PC-3 (cell line): ENCODE measurements around the gene GGA1. TPM values are rescaled to one million over a fixed set of nuclear protein-coding genes. Genes with fewer than 3 reads are reported as not detected.

Experiments used
- ATAC-seq: fragments of 200-7000 bp; cut with Tn5 transposase; 2 replicates; pipeline ENCODE4 v1.9.1; 2020; ENCODE audit warnings: mild to moderate bottlenecking, moderate library complexity
- BruUV-seq: library from RNA; stranded (reverse); fragments of 400-500 nt; replicated peaks from 2 replicates; lab custom pipeline; 2021; lab: Mats Ljungman, UMichigan
- CTCF ChIA-PET: fragments of 300-600 bp; sonication (Branson Sonifier 250); formaldehyde crosslinking; loops from one replicate; lab custom pipeline; 2022; ENCODE audit warnings: antibody characterized with exemption; lab: Charles Lee
- POLR2A ChIA-PET: fragments of 300-600 bp; sonication (Branson Sonifier 250); formaldehyde crosslinking; loops from one replicate; lab custom pipeline; 2022; ENCODE audit warnings: antibody characterized with exemption; ENCODE audit not compliant: unreplicated experiment; lab: Charles Lee
- DNase-seq: peaks from one replicate; pipeline ENCODE4 v3.0.0-alpha.2; 2015
- H2AFZ ChIP-seq: fragments of 300-600 bp; sonication (generic); 2 replicates; pipeline ENCODE4 v1.6.0; 2016; ENCODE audit warnings: antibody characterized with exemption, low read length
- H3F3A ChIP-seq: fragments of 300-600 bp; sonication (generic); one replicate; pipeline ENCODE4 v1.6.0; 2017; ENCODE audit warnings: antibody characterized with exemption, low read length, control low read depth, mild to moderate bottlenecking; ENCODE audit not compliant: unreplicated experiment
- H3K27ac ChIP-seq: fragments of 300-600 bp; sonication (generic); 2 replicates; pipeline ENCODE4 v1.5.1; 2016; ENCODE audit warnings: mild to moderate bottlenecking, low read length
- H3K27me3 ChIP-seq: fragments of 300-600 bp; sonication (generic); 2 replicates; pipeline ENCODE4 v1.6.1; 2016; ENCODE audit warnings: low read length, mixed read lengths
- H3K36me3 ChIP-seq: fragments of 300-600 bp; sonication (generic); 2 replicates; pipeline ENCODE4 v1.6.1; 2016; ENCODE audit warnings: low read depth, mixed run types, low read length, mixed read lengths
- H3K4me1 ChIP-seq: fragments of 300-600 bp; sonication (generic); 2 replicates; pipeline ENCODE4 v1.5.1; 2016; ENCODE audit warnings: low read length; ENCODE audit not compliant: insufficient read depth
- H3K4me2 ChIP-seq: fragments of 300-600 bp; sonication (generic); 2 replicates; pipeline ENCODE4 v1.6.0; 2016; ENCODE audit warnings: low read length
- H3K4me3 ChIP-seq: fragments of 300-600 bp; sonication (generic); 2 replicates; pipeline ENCODE4 v1.5.1; 2016; ENCODE audit warnings: mild to moderate bottlenecking, low read length, mixed read lengths
- H3K79me2 ChIP-seq: fragments of 300-600 bp; sonication (generic); 2 replicates; pipeline ENCODE4 v1.6.1; 2017; ENCODE audit warnings: low read length, mixed read lengths
- H3K9ac ChIP-seq: fragments of 300-600 bp; sonication (generic); 2 replicates; pipeline ENCODE4 v1.6.0; 2016; ENCODE audit warnings: mild to moderate bottlenecking, low read length
- H3K9me2 ChIP-seq: fragments of 300-600 bp; sonication (generic); replicated peaks from 2 replicates; pipeline ENCODE4 v1.6.1; 2016; ENCODE audit warnings: mixed run types, low read length, mixed read lengths
- H3K9me3 ChIP-seq: fragments of 300-600 bp; sonication (generic); 2 replicates; pipeline ENCODE4 v1.6.1; 2016; ENCODE audit warnings: low read length, mixed read lengths
- H4K20me1 ChIP-seq: fragments of 300-600 bp; sonication (generic); 2 replicates; pipeline ENCODE4 v1.6.1; 2016; ENCODE audit warnings: low read length, mixed read lengths
- CTCF ChIP-seq: fragments of 300-600 bp; sonication (generic); conservative IDR thresholded peaks from 2 replicates; pipeline ENCODE4 v1.5.1; 2017; ENCODE audit warnings: antibody characterized with exemption, low read depth, mild to moderate bottlenecking, low read length
- EZH2 ChIP-seq: fragments of 300-600 bp; sonication (generic); IDR thresholded peaks from one replicate; pipeline ENCODE4 v1.6.1; 2017; ENCODE audit warnings: antibody characterized with exemption, mild to moderate bottlenecking, low read length; ENCODE audit not compliant: unreplicated experiment
- EZH2phosphoT487 ChIP-seq: fragments of 300-600 bp; sonication (generic); IDR thresholded peaks from 2 replicates; pipeline ENCODE4 v1.6.1; 2018; ENCODE audit warnings: mild to moderate bottlenecking, antibody characterized with exemption, low read length, borderline replicate concordance
- intact Hi-C: fragments of 100-400 bp; cut with micrococcal nuclease; formaldehyde crosslinking; loops from 2 replicates; pipeline ENCODE4 v1.9.0; 2023
- total RNA-seq: library from RNA; depleted of rRNA; stranded (reverse); fragments of >200 nt; gene quantifications from 2 replicates; pipeline ENCODE4 v1.2.3, GENCODE V29; 2014

Gene GGA1
- total RNA-seq, 1 experiment from 2014 or later = 49.1 TPM

GRCh38 chr22:37674951-37675929 lies 66.6 kb downstream of the GGA1 start, which contains the start of gene LGALS1:
Gene LGALS1, plus strand, starts transcription at chr22:37675636. Its CDS starts 67 bp downstream, at chr22:37675703.
- H3K79me2 ChIP-seq = peaks cover 25% of the 10 kb centered on the region
- peak within 1 kb of the TSS; percentile 97 for H3K4me2 ChIP-seq
- BruUV-seq = no TSS peak
- peaks cover 6% of the 10 kb centered on the region; the same call in 1 of the 2 replicates for H4K20me1 ChIP-seq
- peak within 1 kb of the TSS; percentile 61 for H2AFZ ChIP-seq
- peak; percentile 95 for DNase-seq
- no peaks in the 10 kb centered on the region for H3K9me3 ChIP-seq
- no peaks in the 10 kb centered on the region for H3K9me2 ChIP-seq
- peaks cover 3% of the 10 kb centered on the region for H3F3A ChIP-seq
- TF ChIP-seq EZH2phosphoT487 (no peak), CTCF (no peak), EZH2 (no peak)
- H3K27ac ChIP-seq = peak within 1 kb of the TSS; percentile 93
- H3K4me3 ChIP-seq = peak within 1 kb of the TSS; percentile 85
- peaks cover 5% of the 10 kb centered on the region; the same call in 1 of the 2 replicates for H3K36me3 ChIP-seq
- intact Hi-C loops = loop anchor here (2.0 kb wide), 1 partner anchor 14 kb away; no protein-coding TSS in a partner anchor
- no peaks in the 10 kb centered on the region for H3K27me3 ChIP-seq
- peak within 1 kb of the TSS; percentile 86 for H3K9ac ChIP-seq
- H3K4me1 ChIP-seq = peaks cover 11% of the 10 kb centered on the region
- CTCF ChIA-PET = interaction anchor here (0.8 to 1.0 kb wide), 2 partner anchors 14 kb away, joined by 3 to 4 read pairs; no protein-coding TSS in a partner anchor
- POLR2A ChIA-PET = interaction anchor here (0.5 to 1.3 kb wide), 5 partner anchors 11 to 169 kb away, joined by 4 to 8 read pairs (median 6); partner anchors contain the start of genes ANKRD54, NOL12 and PDXP
- ATAC-seq = peak; percentile 84

GRCh38 chr22:37675930-37676735 lies 67.5 kb downstream of the GGA1 start:
- peaks cover 12% of the 10 kb centered on the region for H3K4me1 ChIP-seq
- intact Hi-C loops = loop anchor here (2.0 kb wide), 1 partner anchor 15 kb away; no protein-coding TSS in a partner anchor
- CTCF ChIA-PET = interaction anchor here (0.8 kb wide), 1 partner anchor 15 kb away, joined by 4 read pairs; no protein-coding TSS in a partner anchor
- H3K27ac ChIP-seq = peak overlapping the region; percentile 93
- POLR2A ChIA-PET = interaction anchor here (0.5 to 1.3 kb wide), 3 partner anchors 10 to 168 kb away, joined by 4 to 6 read pairs (median 5); partner anchors contain the start of genes ANKRD54 and NOL12
- H2AFZ ChIP-seq = no peak overlapping the region
- peaks cover 3% of the 10 kb centered on the region for H3F3A ChIP-seq
- TF ChIP-seq EZH2phosphoT487 = no peak
- no peak for TF ChIP-seq CTCF
- no peak for TF ChIP-seq EZH2
- peaks cover 5% of the 10 kb centered on the region; the same call in 1 of the 2 replicates for H3K36me3 ChIP-seq
- peak overlapping the region; percentile 97 for H3K4me2 ChIP-seq
- H3K9me2 ChIP-seq = no peaks in the 10 kb centered on the region
- DNase-seq (peak; percentile 40), ATAC-seq (peak; percentile 6)
- H3K9me3 ChIP-seq = no peaks in the 10 kb centered on the region
- no peaks in the 10 kb centered on the region for H3K27me3 ChIP-seq
- BruUV-seq = TSS peak; percentile 77
- H4K20me1 ChIP-seq = peaks cover 6% of the 10 kb centered on the region; the same call in 1 of the 2 replicates
- peak overlapping the region; percentile 85 for H3K4me3 ChIP-seq
- peak overlapping the region; percentile 86 for H3K9ac ChIP-seq
- peaks cover 25% of the 10 kb centered on the region for H3K79me2 ChIP-seq
